Testis (tissue), 3 donors: Measurements from ENCODE around the gene ACE. TPM values are rescaled to one million over a fixed set of nuclear protein-coding genes. Genes with fewer than 3 reads are reported as not detected.

Experiments
- DNase-seq: peaks from one replicate; pipeline ENCODE4 v3.0.0-alpha.2; 2019
- H3K27ac ChIP-seq, 2 donors: fragments of 200-600 bp; sonication (generic); one replicate each; pipeline ENCODE4 v1.5.1; 2019
- H3K27me3 ChIP-seq: fragments of 200-600 bp; sonication (generic); one replicate; pipeline ENCODE4 v1.5.1; 2019
- H3K36me3 ChIP-seq: fragments of 200-600 bp; sonication (generic); one replicate; pipeline ENCODE4 v1.5.1; 2017; ENCODE audit warnings: low read depth; ENCODE audit errors: missing control alignments
- H3K4me1 ChIP-seq: fragments of 200-600 bp; sonication (generic); one replicate; pipeline ENCODE4 v1.5.1; 2019
- H3K4me3 ChIP-seq, 2 donors: fragments of 200-600 bp; sonication (generic); one replicate each; pipeline ENCODE4 v1.5.1; 2017 to 2019
- H3K9me3 ChIP-seq: fragments of 200-600 bp; sonication (generic); one replicate; pipeline ENCODE4 v1.5.1; 2017
- CTCF ChIP-seq, 3 experiments: fragments of 450-650 bp in 2 of 3; fragments of 200-600 bp in 1 of 3; sonication (generic) in 1 of 3; IDR thresholded peaks; one replicate each; pipeline ENCODE4 v1.5.1; 2016 to 2019; ENCODE audit warnings: antibody characterized with exemption in 3 of 3, mild to moderate bottlenecking in 2 of 3, moderate library complexity in 1 of 3
- POLR2A ChIP-seq: fragments of 450-650 bp; IDR thresholded peaks from one replicate; pipeline ENCODE4 v1.6.1; 2017; ENCODE audit warnings: antibody characterized with exemption, mild to moderate bottlenecking, moderate library complexity
- WGBS, 2 donors: methylation state at CpG; one replicate each; pipeline ENCODE4 v1.1.5; 2018; 5-methylcytosine and 5-hydroxymethylcytosine counted together
- intact Hi-C: fragments of 100-400 bp; cut with DNase I; formaldehyde crosslinking; loops from one replicate; pipeline ENCODE4 v1.15.1; 2023; ENCODE audit warnings: low total_unique reads
- polyA plus RNA-seq: library from polyadenylated mRNA; stranded (reverse); fragments of 350-450 nt; fragmentation: Illumina TruSeq; extraction: RNeasy Lipid Tissue Mini Kit (QIAGEN cat#74804); gene quantifications from one replicate; pipeline ENCODE4 v1.2.3, GENCODE V29; 2014; ENCODE audit warnings: low read depth, low replicate concordance; ENCODE audit not compliant: insufficient read depth
- total RNA-seq, 2 donors: library from RNA; depleted of rRNA; stranded (reverse); fragments of >200 nt; gene quantifications; one replicate each; pipeline ENCODE4 v1.2.3, GENCODE V29; 2016

The ACE gene
- total and polyA plus RNA-seq, 3 donors from 2014 or later, result 87.8 to 216 (median 174) TPM

DNA sequence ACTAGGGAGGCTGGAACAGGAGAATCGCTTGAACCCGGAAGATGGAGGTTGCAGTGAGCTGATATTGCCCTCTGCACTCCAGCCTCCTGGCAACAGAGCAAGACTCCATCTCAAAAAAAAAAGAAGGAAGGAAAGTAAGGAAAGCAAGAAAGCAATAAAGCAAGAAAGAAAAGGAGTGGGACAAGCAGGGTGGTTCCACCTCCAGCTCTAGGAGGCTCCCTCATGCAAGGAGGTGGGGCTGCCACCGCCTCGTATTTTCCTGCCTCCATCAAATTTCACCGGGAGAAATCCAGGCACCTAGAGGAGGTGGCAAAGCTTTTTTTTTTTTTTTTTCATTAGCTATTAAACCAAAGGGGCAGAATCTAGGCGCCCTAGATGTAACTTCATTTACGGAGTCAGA is 31.8 kb upstream of the ACE start:
- TF ChIP-seq POLR2A (no peak), CTCF (IDR thresholded peaks at IDR 0.05) (no peak)
- Histone ChIP-seq H3K27ac (no peak overlapping the region), H3K27me3 (no peaks in the 10 kb centered on the region)

DNA sequence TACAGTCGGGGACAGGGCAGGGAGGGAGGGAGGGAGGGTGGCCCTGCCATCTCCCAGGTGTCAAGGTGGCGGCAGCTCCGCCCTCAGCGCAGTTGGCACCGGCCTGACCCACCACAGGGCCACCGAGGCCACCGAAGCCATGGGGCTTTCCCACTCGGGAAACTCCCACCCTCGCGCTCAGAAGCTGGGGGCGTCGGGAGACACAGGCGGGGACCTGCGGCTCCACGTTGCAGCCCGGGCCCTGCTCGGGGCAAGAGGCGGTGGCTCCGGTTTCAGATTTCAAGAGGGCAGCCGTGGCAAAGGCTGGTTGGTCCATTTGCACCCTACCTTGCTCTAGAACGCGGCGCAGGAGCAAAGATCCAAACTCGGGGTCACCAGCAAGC is 31.3 kb upstream of the ACE start:
- no peak for TF ChIP-seq POLR2A
- no peak for TF ChIP-seq CTCF (IDR thresholded peaks at IDR 0.05)
- H3K4me3 ChIP-seq, result peak overlapping the region; percentile 71
- peaks cover 23% of the 10 kb centered on the region for H3K4me1 ChIP-seq
- no peaks in the 10 kb centered on the region for H3K9me3 ChIP-seq
- H3K27ac ChIP-seq, result peak overlapping the region in 1 of 2 donors; percentile 82
- 11 to 15% methylated on average over 6 to 24 of the region's 24 CpGs for WGBS, 2 donors
- no peaks in the 10 kb centered on the region for H3K36me3 ChIP-seq
- intact Hi-C loops, result no loop called here
- no peak for DNase-seq
- H3K27me3 ChIP-seq, result no peaks in the 10 kb centered on the region

More for the DNA sequence above, 31.8 kb upstream of the ACE start:
- intact Hi-C loops, result no loop called here
- Histone ChIP-seq H3K36me3 (no peaks in the 10 kb centered on the region), H3K4me1 (peaks cover 23% of the 10 kb centered on the region), H3K4me3 (peak overlapping the region in 1 of 2 donors; percentile 71), H3K9me3 (no peaks in the 10 kb centered on the region)
- 42 to 59% methylated on average over 7 of the region's 7 CpGs for WGBS, 2 donors
- DNase-seq, result no peak

DNA sequence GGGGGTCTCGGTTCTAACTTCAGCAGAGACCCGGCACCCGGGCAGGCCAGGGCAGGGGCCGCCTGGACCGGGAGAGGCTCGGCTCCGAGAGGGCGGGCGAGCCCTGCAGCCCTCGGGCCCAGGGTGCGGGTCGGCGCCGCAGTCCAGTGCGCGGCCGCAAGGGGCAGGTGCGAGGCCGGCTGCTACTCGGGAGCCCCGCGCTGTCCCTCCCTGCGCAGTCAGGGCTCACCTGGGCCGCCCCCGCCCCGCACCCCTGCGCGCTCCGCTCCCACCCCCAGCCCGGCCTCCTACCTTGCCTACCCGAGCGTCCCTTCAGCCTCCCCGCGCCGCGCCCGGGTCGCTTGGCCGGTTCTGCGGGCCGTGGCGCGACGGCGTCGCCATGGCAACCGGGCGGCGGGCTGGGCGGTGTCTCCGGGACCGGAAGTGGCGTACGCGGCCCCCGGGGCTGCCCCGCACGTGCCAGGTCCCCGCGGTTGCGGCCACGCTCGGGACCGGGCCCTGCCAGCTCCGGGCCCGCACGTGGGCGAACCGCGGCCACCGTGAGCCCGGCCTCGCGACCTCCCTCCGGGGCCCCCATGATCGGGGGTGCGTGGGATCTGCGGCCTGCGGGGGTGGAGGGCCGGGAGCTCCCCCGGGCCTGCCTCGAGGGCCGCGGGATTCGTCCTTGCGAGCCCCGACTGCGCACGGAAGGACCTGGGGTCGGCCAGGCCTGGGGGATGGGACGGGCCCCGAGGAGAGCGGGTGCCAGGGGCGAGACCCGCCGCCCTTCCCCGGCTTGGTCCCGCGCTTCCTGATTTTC is 30.7 kb upstream of the ACE start, which contains the start of gene CYB561:
CYB561 (minus strand) TSS at position 353 of the 799 bp plus-strand sequence. CDS start 8,759 bp downstream, outside the sequence.
- Histone ChIP-seq H3K27ac (peak within 1 kb of the TSS; percentile 66 to 82), H3K9me3 (no peaks in the 10 kb centered on the region)
- intact Hi-C loops, result no loop called here

DNA sequence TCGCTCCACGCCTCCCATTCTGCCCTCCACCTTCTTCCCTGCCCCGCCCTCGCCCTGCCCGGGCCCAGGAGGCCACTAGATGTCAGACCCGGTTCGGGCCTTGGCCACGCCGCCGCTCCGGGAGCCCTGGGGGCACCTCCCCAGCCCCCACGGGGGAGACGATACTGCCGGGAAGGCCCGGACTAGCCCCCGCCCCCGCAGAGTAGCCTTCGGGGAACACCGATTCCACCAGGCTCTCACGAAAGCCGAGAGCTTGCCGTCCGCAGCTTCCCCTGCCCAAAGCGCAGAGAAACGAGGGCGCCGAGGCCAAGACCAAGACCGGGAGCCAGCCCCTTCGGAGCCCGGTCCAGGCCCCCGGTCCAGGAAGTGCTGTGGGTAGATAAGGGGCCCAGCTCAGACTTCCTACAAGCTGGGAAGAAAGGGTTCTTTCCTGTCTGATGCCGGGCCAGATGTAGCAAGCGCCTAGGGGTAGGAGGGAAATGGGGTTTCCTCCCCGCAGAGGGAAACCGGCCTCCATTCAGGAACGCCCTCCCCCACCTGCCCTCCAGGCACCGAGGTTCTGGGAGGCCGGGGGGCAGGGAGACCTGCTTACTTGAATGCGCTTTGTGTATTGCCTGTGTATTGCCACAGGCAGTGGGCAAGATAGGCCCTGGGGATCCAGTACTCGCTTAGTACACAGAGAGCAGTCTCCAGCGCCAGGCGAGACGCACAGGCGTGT is 29.9 kb upstream of the ACE start:
- no peaks in the 10 kb centered on the region for H3K27me3 ChIP-seq
- H3K4me1 ChIP-seq, result peaks cover 23% of the 10 kb centered on the region
- H3K9me3 ChIP-seq, result no peaks in the 10 kb centered on the region
- peak; percentile 68 for DNase-seq
- intact Hi-C loops, result no loop called here
- 14 to 18% methylated on average over 30 to 44 of the region's 44 CpGs for WGBS, 2 donors
- peak overlapping the region; percentile 66 to 82 for H3K27ac ChIP-seq
- no peaks in the 10 kb centered on the region for H3K36me3 ChIP-seq
- H3K4me3 ChIP-seq, result peak overlapping the region; percentile 71
- no peak for TF ChIP-seq POLR2A

More for the DNA sequence above, 30.7 kb upstream of the ACE start, which contains the start of gene CYB561:
- H3K4me3 ChIP-seq, result peak within 1 kb of the TSS; percentile 71
- peak; percentile 81 for DNase-seq
- H3K4me1 ChIP-seq, result peaks cover 23% of the 10 kb centered on the region
- no peaks in the 10 kb centered on the region for H3K36me3 ChIP-seq
- WGBS, 2 donors, result 0 to 2% methylated on average over 13 to 45 of the region's 99 CpGs
- TF ChIP-seq CTCF (IDR thresholded peaks at IDR 0.05), result peak in 2 of 3 experiments; percentile 53 to 67
- TF ChIP-seq POLR2A, result no peak
- no peaks in the 10 kb centered on the region for H3K27me3 ChIP-seq

- DNase-seq, result no peak
- Histone ChIP-seq H3K4me3 (peak overlapping the region in 1 of 2 donors; percentile 71), H3K36me3 (no peaks in the 10 kb centered on the region), H3K27ac (peak overlapping the region; percentile 66 to 82), H3K9me3 (no peaks in the 10 kb centered on the region), H3K27me3 (no peaks in the 10 kb centered on the region), H3K4me1 (peaks cover 27% of the 10 kb centered on the region)
- no peak for TF ChIP-seq POLR2A
- no peak for TF ChIP-seq CTCF (IDR thresholded peaks at IDR 0.05)
- intact Hi-C loops, result no loop called here
- 25 to 39% methylated on average over 11 to 12 of the region's 12 CpGs for WGBS, 2 donors
Measured at GRCh38 chr17:63447471-63448009, 29.3 kb upstream of the ACE start.
